Measurements from ENCODE around the gene NPPA.

GRCh38 chr1:11893907-11894251 lies 46.3 kb upstream of the NPPA start:
- TF ChIP-seq CTCF (IDR thresholded peaks at IDR 0.05) (peak; percentile 48 to 72 (median 61)), POLR2A (IDR thresholded peaks at IDR 0.05) (no peak)
